GM18520 (cell line): ENCODE data around the gene TC2N.
"Not testable (repeated sequence)": the region's sequence is repeated elsewhere in the genome, so short reads cannot be mapped to it uniquely, and the experiment has no call there.

Source experiments
- ATAC-seq: cut with Tn5 transposase; IDR thresholded peaks from one replicate; pipeline ENCODE4 v1.9.1; 2021; ENCODE audit not compliant: unreplicated experiment

TC2N gene

GRCh38 chr14:91889477-91890211 is 22.3 kb upstream of the TC2N start:
- ATAC-seq, result no peak

DNA sequence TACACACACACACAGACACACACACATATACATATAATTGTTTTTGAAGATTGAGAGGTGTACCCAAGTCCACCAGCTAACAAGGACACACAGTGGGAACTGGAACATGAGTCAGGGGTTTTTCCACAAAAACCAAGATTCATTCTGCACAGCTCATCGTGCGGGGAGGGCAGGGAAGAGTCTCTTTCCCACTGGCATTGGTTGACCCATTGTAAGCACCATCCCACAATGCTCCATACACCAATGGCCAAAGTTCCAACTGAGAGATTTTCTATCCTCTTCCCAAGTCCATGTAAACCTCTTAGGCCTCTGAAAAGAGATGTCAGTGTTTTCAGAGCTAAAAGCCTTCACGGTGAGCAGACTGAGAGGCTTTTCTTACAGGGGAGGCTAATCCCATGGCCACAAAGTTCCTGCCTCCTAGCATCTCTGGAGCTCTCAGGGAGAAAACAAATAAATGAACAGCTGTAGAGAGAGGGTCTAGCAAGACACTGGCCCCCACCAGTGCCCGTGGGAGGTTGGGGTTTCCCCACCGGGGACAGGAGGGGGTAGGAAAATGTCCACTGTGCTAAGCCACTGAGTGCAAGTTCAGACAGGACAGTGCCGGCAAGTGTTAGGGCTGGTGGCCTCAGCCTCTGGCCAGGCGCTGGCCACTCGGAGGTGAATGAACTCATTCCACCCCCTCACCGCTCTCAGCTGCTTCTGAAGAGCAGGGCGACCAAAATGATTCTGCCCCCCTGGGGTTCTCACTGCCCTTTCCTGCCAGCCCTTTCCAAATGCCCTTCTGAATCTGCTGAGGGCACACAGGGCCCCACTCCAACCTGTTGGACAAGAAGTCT is 21.5 kb upstream of the TC2N start:
- ATAC-seq, result no peak

- no peak for ATAC-seq
Measured at GRCh38 chr14:91886961-91887360, 19.6 kb upstream of the TC2N start.

- ATAC-seq, result no peak
Measured at GRCh38 chr14:91885839-91886238, 18.5 kb upstream of the TC2N start.

DNA sequence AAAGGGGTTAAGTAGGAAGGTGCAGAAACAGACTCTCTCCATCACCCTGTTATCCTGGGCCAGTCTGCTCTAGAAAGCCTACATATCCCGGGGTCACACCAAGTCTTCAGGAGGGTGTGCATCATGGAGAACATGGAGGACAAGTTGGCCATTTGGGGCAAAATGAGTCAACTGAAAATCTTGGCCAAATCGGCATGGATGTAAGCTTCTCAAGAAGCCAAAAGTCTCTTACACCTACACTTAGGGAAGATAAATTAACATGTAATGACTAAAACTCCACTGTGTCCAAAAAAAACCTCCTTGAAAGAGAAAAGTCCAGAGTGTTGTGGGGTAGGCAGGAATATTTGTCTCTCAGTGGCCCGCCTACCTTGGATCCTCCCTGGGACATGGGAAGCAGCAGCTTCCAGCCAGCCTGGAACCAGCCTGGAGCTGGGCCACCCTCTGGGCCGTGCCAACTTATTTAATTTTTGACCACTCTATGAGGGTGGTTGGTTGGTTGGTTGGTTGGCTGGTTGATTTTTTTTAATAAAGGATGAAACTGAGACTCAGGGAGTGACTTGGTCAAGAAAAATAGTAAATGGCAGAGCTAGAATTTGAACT is 17.9 kb upstream of the TC2N start:
- ATAC-seq, result no peak

DNA sequence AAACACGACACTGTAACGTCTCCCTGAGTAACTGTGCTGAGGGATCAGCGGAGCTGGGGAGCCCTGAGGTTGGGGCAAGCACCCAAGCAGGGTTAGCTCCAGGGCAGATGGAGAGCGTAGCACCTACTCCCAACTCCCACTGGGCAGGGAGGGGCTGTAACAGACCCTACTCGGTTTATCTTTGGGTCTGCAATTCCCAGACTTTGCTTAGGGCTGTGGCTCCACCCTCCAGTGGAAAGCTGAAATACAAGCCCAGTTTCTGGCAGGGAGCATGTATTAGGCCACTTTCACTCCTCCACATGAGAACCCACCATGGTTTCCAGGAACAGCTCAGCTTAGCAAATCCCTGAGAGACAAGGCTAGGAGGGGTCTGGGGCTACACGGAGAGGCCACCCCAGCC is 17.3 kb upstream of the TC2N start:
- ATAC-seq, result no peak

DNA sequence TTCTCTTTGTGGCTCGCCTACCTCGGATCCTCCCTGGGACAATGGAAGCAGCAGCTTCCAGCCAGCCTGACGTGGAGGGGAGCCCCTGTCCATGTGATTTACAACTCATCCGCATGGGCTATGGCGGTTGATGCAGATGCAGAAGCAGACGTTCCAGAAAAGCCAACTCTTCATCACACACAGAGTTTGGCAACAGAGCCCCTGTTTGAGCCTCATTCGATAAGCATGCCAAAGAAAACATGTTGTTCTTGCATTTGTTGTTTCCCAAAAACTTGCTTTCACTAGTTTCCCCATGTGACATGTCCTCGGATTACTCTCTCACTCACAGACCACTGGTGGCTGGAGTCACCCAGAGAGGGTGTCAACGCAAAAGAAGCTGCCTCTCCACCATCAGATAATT is 16.4 kb upstream of the TC2N start:
- no peak for ATAC-seq

GRCh38 chr14:91882776-91883175 is 15.4 kb upstream of the TC2N start:
- no peak for ATAC-seq

GRCh38 chr14:91882369-91882768 is 15.0 kb upstream of the TC2N start:
- no peak for ATAC-seq

- ATAC-seq, result no peak
Measured at GRCh38 chr14:91879196-91879595, 11.9 kb upstream of the TC2N start.

DNA sequence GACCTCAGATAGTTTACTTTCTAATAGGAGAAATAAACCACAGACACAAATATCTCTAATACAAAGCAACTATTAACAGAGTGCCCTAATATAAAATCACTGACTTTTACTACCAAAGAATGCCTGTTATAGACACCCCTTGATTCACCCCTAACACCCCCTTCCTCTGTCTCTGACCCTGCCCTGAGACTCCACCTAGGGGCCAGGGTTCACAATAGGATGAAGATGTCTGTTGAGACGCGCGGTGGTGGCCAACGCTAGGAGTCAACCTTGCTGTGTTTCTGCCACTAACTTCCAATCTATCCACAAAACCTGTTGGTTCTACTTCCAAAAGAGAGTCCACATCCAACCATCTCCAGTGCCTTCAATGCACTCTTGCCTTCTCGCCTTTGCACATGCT is 10.9 kb upstream of the TC2N start:
- no peak for ATAC-seq

DNA sequence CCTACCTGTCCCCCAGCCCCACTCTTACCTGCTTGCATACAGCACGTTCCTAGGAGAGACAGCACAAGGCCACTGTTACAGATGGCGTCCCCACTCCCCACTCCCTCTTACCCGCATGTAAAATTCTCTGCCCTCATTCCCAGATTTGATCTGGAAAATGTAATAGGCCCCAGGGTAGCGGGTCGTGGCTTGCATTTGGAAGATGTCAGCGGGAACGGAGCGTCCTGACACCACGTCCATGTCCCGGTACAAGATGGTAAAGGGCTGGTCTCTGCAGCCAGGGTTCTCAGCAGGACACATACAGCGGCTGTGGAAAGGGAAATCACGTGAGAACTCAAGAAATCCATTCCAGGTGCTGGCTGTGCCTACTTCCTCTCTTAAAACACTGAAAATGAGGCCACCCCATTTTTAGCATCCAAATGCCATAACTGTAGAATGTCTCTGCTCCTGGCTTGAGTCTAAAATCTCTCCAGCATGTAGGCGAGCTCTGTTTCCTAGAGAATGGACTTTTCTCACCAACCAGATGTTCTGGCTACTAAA is 10.1 kb upstream of the TC2N start:
- ATAC-seq, result no peak

- ATAC-seq, result no peak
Measured at GRCh38 chr14:91876492-91876891, 9.2 kb upstream of the TC2N start.

- ATAC-seq, result no peak
Measured at GRCh38 chr14:91875525-91876286, 8.4 kb upstream of the TC2N start.

- ATAC-seq, result peak; percentile 57
Measured at GRCh38 chr14:91873471-91874415, 6.4 kb upstream of the TC2N start.

- ATAC-seq, result peak; percentile 9
Measured at GRCh38 chr14:91872517-91873470, 5.5 kb upstream of the TC2N start.

DNA sequence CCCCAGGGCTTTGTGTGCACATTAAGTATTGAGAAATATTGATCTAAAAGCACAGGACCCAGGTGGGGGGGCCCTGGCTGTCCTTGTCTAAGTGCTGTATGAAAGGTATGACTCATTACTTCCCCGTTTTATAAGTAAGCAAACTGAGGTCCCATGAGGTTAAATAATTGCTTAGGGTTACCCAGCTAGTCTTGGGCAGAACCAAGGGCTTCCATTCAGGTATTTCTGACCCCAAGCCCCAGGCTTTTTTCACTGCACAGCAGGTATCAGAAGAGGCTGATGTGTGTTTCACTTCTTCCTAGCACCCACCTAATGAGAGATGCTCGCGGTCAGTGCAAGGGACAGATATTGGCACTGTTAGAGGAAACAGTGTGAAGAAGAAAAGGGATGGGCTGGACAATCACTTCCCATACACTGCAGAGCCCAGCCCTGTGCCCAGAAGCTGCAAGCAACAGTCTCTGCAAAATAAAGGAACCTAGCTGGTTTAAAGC is 4.7 kb upstream of the TC2N start:
- peak; percentile 28 for ATAC-seq

DNA sequence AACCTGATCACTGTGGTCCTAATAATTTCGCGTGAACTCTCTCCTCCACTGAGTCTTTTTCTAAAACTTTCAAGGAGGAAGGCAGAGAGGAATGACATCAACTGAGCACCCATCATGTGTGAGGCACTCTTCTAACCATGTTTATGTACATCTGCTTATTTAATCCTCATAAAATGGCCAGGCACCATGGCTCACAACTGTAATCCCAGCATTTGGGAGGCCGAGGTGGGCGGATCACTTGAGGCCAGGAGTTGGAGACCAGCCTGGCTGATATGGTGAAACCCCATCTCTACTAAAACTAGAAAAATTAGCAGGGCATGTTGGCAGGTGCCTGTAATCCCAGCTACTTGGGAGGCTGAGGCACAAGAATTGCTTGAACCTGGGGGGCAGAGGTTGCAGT is 4.1 kb upstream of the TC2N start:
- not testable (repeated sequence) for ATAC-seq

GRCh38 chr14:91870890-91871289 is 3.6 kb upstream of the TC2N start:
- no peak for ATAC-seq
